H9 (cell line): ENCODE results near the gene MUC4. TPM values are rescaled to one million over a fixed set of nuclear protein-coding genes. Genes with fewer than 3 reads are reported as not detected.

Experiments used
- DNase-seq: peaks from one replicate; pipeline ENCODE4 v3.0.0-alpha.2; 2017
- H2AFZ ChIP-seq: one replicate; pipeline ENCODE4 v1.6.1; 2013; ENCODE audit warnings: mild to moderate bottlenecking, low read length, control low read depth, moderate library complexity
- H2AK5ac ChIP-seq: 2 replicates; pipeline ENCODE4 v1.6.1; 2013; ENCODE audit warnings: low read length, control low read depth, mixed read lengths; ENCODE audit not compliant: insufficient read length
- H2BK120ac ChIP-seq: one replicate; pipeline ENCODE4 v1.6.1; 2013; ENCODE audit warnings: low read depth, mild to moderate bottlenecking, low read length, control low read depth, inconsistent platforms; ENCODE audit not compliant: poor library complexity, severe bottlenecking
- H2BK12ac ChIP-seq: 2 replicates; pipeline ENCODE4 v1.6.1; 2013; ENCODE audit warnings: low read length, control low read depth, mixed read lengths, low read depth; ENCODE audit not compliant: insufficient read length
- H2BK15ac ChIP-seq: 2 replicates; pipeline ENCODE4 v1.6.1; 2013; ENCODE audit warnings: low read depth, low read length, control low read depth
- H2BK20ac ChIP-seq: one replicate; pipeline ENCODE4 v1.6.1; 2013; ENCODE audit warnings: low read depth, mild to moderate bottlenecking, low read length, control low read depth, inconsistent platforms; ENCODE audit not compliant: poor library complexity, severe bottlenecking
- H2BK5ac ChIP-seq: 2 replicates; pipeline ENCODE4 v1.6.1; 2013; ENCODE audit warnings: low read length, control low read depth, mixed read lengths; ENCODE audit not compliant: insufficient read length
- H3K14ac ChIP-seq: 2 replicates; pipeline ENCODE4 v1.6.1; 2013; ENCODE audit warnings: low read length, control low read depth; ENCODE audit not compliant: insufficient read depth
- H3K18ac ChIP-seq: 2 replicates; pipeline ENCODE4 v1.6.1; 2013; ENCODE audit warnings: low read depth, mild to moderate bottlenecking, mixed read lengths, low read length, control low read depth; ENCODE audit not compliant: insufficient read length
- H3K23ac ChIP-seq: 2 replicates; pipeline ENCODE4 v1.6.1; 2013; ENCODE audit warnings: low read length, control low read depth, mixed read lengths, low read depth; ENCODE audit not compliant: insufficient read length
- H3K23me2 ChIP-seq: 2 replicates; pipeline ENCODE4 v1.6.1; 2013; ENCODE audit warnings: low read depth, mild to moderate bottlenecking, mixed read lengths, low read length, control low read depth; ENCODE audit not compliant: insufficient read length, poor library complexity, severe bottlenecking
- H3K27ac ChIP-seq: 2 replicates; pipeline ENCODE4 v1.5.1; 2013; ENCODE audit warnings: low read length, control low read depth, mixed read lengths, low read depth; ENCODE audit not compliant: insufficient read length
- H3K27me3 ChIP-seq: 2 replicates; pipeline ENCODE4 v1.6.1; 2013; ENCODE audit warnings: low read length, control low read depth, inconsistent platforms; ENCODE audit not compliant: insufficient read depth
- H3K4ac ChIP-seq: 2 replicates; pipeline ENCODE4 v1.6.1; 2013; ENCODE audit warnings: low read depth, mild to moderate bottlenecking, control low read depth, inconsistent platforms, low read length, moderate library complexity
- H3K4me1 ChIP-seq: 2 replicates; pipeline ENCODE4 v1.6.1; 2013; ENCODE audit warnings: low read length, control low read depth, inconsistent platforms; ENCODE audit not compliant: insufficient read depth
- H3K4me2 ChIP-seq: 2 replicates; pipeline ENCODE4 v1.6.1; 2013; ENCODE audit warnings: low read length, control low read depth, mixed read lengths; ENCODE audit not compliant: insufficient read length, insufficient read depth
- H3K56ac ChIP-seq: 2 replicates; pipeline ENCODE4 v1.6.1; 2013; ENCODE audit warnings: low read depth, mild to moderate bottlenecking, mixed read lengths, low read length, control low read depth; ENCODE audit not compliant: insufficient read length
- H3K79me1 ChIP-seq: 2 replicates; pipeline ENCODE4 v1.6.1; 2013; ENCODE audit warnings: low read depth, mild to moderate bottlenecking, moderate library complexity, low read length, control low read depth, inconsistent platforms; ENCODE audit not compliant: insufficient read depth, poor library complexity, severe bottlenecking
- H3K79me2 ChIP-seq: 2 replicates; pipeline ENCODE4 v1.6.1; 2013; ENCODE audit warnings: low read length, control low read depth, inconsistent platforms; ENCODE audit not compliant: insufficient read depth
- H3K9ac ChIP-seq: 2 replicates; pipeline ENCODE4 v1.6.1; 2013; ENCODE audit warnings: low read length, control low read depth, mixed read lengths; ENCODE audit not compliant: insufficient read length; ENCODE audit errors: extremely low read depth
- H3K9me3 ChIP-seq: one replicate; pipeline ENCODE4 v1.6.1; 2013; ENCODE audit warnings: low read depth, low read length, inconsistent platforms; ENCODE audit not compliant: control insufficient read depth
- H3T11ph ChIP-seq: one replicate; pipeline ENCODE4 v1.6.1; 2013; ENCODE audit warnings: mild to moderate bottlenecking, low read length, control low read depth, inconsistent platforms
- H4K20me1 ChIP-seq: one replicate; pipeline ENCODE4 v1.6.1; 2013; ENCODE audit not compliant: control insufficient read depth, insufficient read length, insufficient read depth
- H4K5ac ChIP-seq: 2 replicates; pipeline ENCODE4 v1.6.1; 2013; ENCODE audit warnings: low read depth, mild to moderate bottlenecking, mixed read lengths, low read length, control low read depth; ENCODE audit not compliant: insufficient read length
- H4K8ac ChIP-seq: replicated peaks from 2 replicates; pipeline ENCODE4 v1.6.1; 2013; ENCODE audit warnings: low read length, control low read depth, mixed read lengths, low read depth; ENCODE audit not compliant: insufficient read length
- H4K91ac ChIP-seq: 2 replicates; pipeline ENCODE4 v1.6.1; 2013; ENCODE audit warnings: low read depth, mild to moderate bottlenecking, moderate library complexity, mixed read lengths, low read length, control low read depth; ENCODE audit not compliant: insufficient read length
- H3K27ac Mint-ChIP-seq, 3 experiments: 2 replicates in 2 of 3; 3 replicates in 1 of 3; pipeline ENCODE4 v1.8.0; 2020 to 2021; ENCODE audit warnings: mixed read lengths in 3 of 3, mild to moderate bottlenecking in 1 of 3, moderate library complexity in 1 of 3
- H3K27me3 Mint-ChIP-seq: 2 replicates; pipeline ENCODE4 v1.8.0; 2021; ENCODE audit warnings: low read depth, mild to moderate bottlenecking, moderate library complexity, mixed read lengths
- H3K36me3 Mint-ChIP-seq, 3 experiments: 2 replicates in 2 of 3; 3 replicates in 1 of 3; pipeline ENCODE4 v1.8.0; 2020 to 2021; ENCODE audit warnings: low read depth in 3 of 3, mixed read lengths in 3 of 3; ENCODE audit not compliant: insufficient read depth in 1 of 3
- H3K4me1 Mint-ChIP-seq, 2 experiments: 2 replicates each; pipeline ENCODE4 v1.8.0; 2020; ENCODE audit warnings: mixed read lengths in 2 of 2
- H3K4me3 Mint-ChIP-seq, 2 experiments: 2 replicates in 1 of 2; 3 replicates in 1 of 2; pipeline ENCODE4 v1.8.0; 2020 to 2021; ENCODE audit warnings: mild to moderate bottlenecking in 2 of 2, mixed read lengths in 2 of 2, moderate library complexity in 1 of 2
- H3K9me3 Mint-ChIP-seq, 2 experiments: 2 replicates in 1 of 2; 3 replicates in 1 of 2; pipeline ENCODE4 v1.8.0; 2020; ENCODE audit warnings: mild to moderate bottlenecking in 2 of 2, mixed read lengths in 2 of 2, moderate library complexity in 1 of 2
- CTCF ChIP-seq: fragments of 200-600 bp; sonication (generic); conservative IDR thresholded peaks from 3 replicates; pipeline ENCODE4 v1.8.0; 2021; ENCODE audit warnings: antibody characterized with exemption, mild to moderate bottlenecking
- WGBS: extraction: QIAGEN DNeasy Blood & Tissue Kit; methylation state at CpG from one replicate; pipeline ENCODE4 v1.1.7; 2013; ENCODE audit warnings: missing lambda C conversion rate, low lambda C conversion rate, mixed read lengths; ENCODE audit not compliant: insufficient read length; ENCODE audit errors: extremely low coverage; 5-methylcytosine and 5-hydroxymethylcytosine counted together
- total RNA-seq: library from RNA; stranded (reverse); gene quantifications from 2 replicates; pipeline ENCODE4 v1.2.1, GENCODE V29; 2021

MUC4 gene
- total RNA-seq, 1 experiment from 2014 or later = 1.2 TPM

- WGBS = no CpG with 5 or more reads among the region's 19 CpGs
These were observed 27.7 kb upstream of the MUC4 start for GRCh38 chr3:195839260-195840010.

More at GRCh38 chr3:195839260-195840010, 27.7 kb upstream of the MUC4 start:
- no peaks in the 10 kb centered on the region for H3K9me3 ChIP-seq
- no peaks in the 10 kb centered on the region for H3K4me1 ChIP-seq
- H3K27me3 Mint-ChIP-seq = peaks cover 7% of the 10 kb centered on the region; the same call in 1 of the 2 replicates
- no peaks in the 10 kb centered on the region for H3K79me1 ChIP-seq
- no peak overlapping the region for H3K4ac ChIP-seq
- no peaks in the 10 kb centered on the region for H3K79me2 ChIP-seq
- no peaks in the 10 kb centered on the region for H3K36me3 Mint-ChIP-seq
- H3K56ac ChIP-seq = no peak overlapping the region
- H3K4me3 Mint-ChIP-seq = no peak overlapping the region; a peak in 1 of 5 replicates
- H2BK12ac ChIP-seq = no peak overlapping the region
- H3K14ac ChIP-seq = no peak overlapping the region
- H3K27ac ChIP-seq = no peak overlapping the region
- H4K5ac ChIP-seq = no peak overlapping the region
- no peak overlapping the region for H2AK5ac ChIP-seq
- H3K18ac ChIP-seq = no peak overlapping the region
- H2BK20ac ChIP-seq = no peak overlapping the region
- H3K27ac Mint-ChIP-seq = no peak overlapping the region
- no peaks in the 10 kb centered on the region for H3K27me3 ChIP-seq
- no peak overlapping the region for H3K4me2 ChIP-seq
- TF ChIP-seq CTCF = no peak
- H4K20me1 ChIP-seq = no peaks in the 10 kb centered on the region
- H2BK5ac ChIP-seq = no peak overlapping the region
- no peak overlapping the region for H2BK120ac ChIP-seq
- H3T11ph ChIP-seq = no peak overlapping the region
- H3K23me2 ChIP-seq = no peaks in the 10 kb centered on the region
- H4K91ac ChIP-seq = no peak overlapping the region
- H4K8ac ChIP-seq = no peak overlapping the region
- H3K9ac ChIP-seq = no peak overlapping the region
- DNase-seq = no peak
- no peak overlapping the region for H2BK15ac ChIP-seq
- H3K23ac ChIP-seq = no peak overlapping the region
- peaks cover 0 to 2% of the 10 kb centered on the region in 2 experiments; a peak in 2 of 5 replicates for H3K9me3 Mint-ChIP-seq
- no peak overlapping the region for H2AFZ ChIP-seq
- peaks cover 15 to 25% of the 10 kb centered on the region in 2 experiments for H3K4me1 Mint-ChIP-seq
